HEK293 (cell line): ENCODE measurements around the gene PHKA2.

Source experiments
- CTCF ChIA-PET: fragments of 350-600 bp; formaldehyde crosslinking; extraction: SDS; loops from one replicate; lab custom pipeline; 2021; ENCODE audit warnings: antibody characterized with exemption; lab: Yijun Ruan, JAX
- POLR2A ChIA-PET: fragments of 300-600 bp; formaldehyde crosslinking; extraction: SDS; loops from one replicate; lab custom pipeline; 2020; ENCODE audit warnings: antibody characterized with exemption, inconsistent platforms; lab: Yijun Ruan, JAX
- H3K27ac ChIP-seq: fragments of 200-500 bp; sonication (Bioruptor generic); 2 replicates; pipeline ENCODE4 v1.5.1; 2014; ENCODE audit warnings: low read depth, low read length, control low read depth, inconsistent platforms; ENCODE audit errors: extremely low read depth
- H3K36me3 ChIP-seq, 2 experiments: fragments of 200-500 bp in 1 of 2; sonication (Bioruptor generic) in 1 of 2; 1 replicate in 1 of 2; 2 replicates in 1 of 2; pipeline ENCODE4 v1.5.1; 2014 to 2017; ENCODE audit warnings: inconsistent platforms in 2 of 2, low read length in 2 of 2; ENCODE audit not compliant: control insufficient read depth in 2 of 2, insufficient read depth in 1 of 2
- H3K4me1 ChIP-seq: fragments of 200-500 bp; sonication (Bioruptor generic); 2 replicates; pipeline ENCODE4 v1.5.1; 2014; ENCODE audit warnings: mild to moderate bottlenecking, low read length, inconsistent platforms; ENCODE audit not compliant: control insufficient read depth, insufficient read depth
- H3K4me3 ChIP-seq: 2 replicates; pipeline ENCODE4 v1.5.1; 2011; ENCODE audit warnings: low read depth, mild to moderate bottlenecking, control low read depth, low read length, moderate library complexity
- H3K9me3 ChIP-seq: fragments of 200-500 bp; sonication (Bioruptor generic); 2 replicates; pipeline ENCODE4 v1.5.1; 2014; ENCODE audit warnings: low read depth, low read length, inconsistent platforms; ENCODE audit not compliant: control insufficient read depth, insufficient read depth
- IKZF3 ChIP-seq: fragments of 450-650 bp; IDR thresholded peaks from 2 replicates; pipeline ENCODE4 v1.5.0; 2018; ENCODE audit warnings: missing biosample characterization, mild to moderate bottlenecking, missing genetic modification characterization, moderate library complexity
- KLF8 ChIP-seq: fragments of 450-650 bp; formaldehyde crosslinking; IDR thresholded peaks from 2 replicates; pipeline ENCODE4 v1.5.1; 2016; ENCODE audit warnings: missing biosample characterization, missing genetic modification characterization
- RBAK ChIP-seq: fragments of 450-650 bp; formaldehyde crosslinking; IDR thresholded peaks from 2 replicates; pipeline ENCODE4 v1.5.1; 2016; ENCODE audit warnings: missing biosample characterization, missing genetic modification characterization
- REPIN1 ChIP-seq: fragments of 450-650 bp; formaldehyde crosslinking; IDR thresholded peaks from 2 replicates; pipeline ENCODE4 v1.5.1; 2017; ENCODE audit warnings: missing biosample characterization, missing genetic modification characterization, low read depth
- SCRT1 ChIP-seq: fragments of 450-650 bp; formaldehyde crosslinking; IDR thresholded peaks from 2 replicates; pipeline ENCODE4 v1.5.1; 2016; ENCODE audit warnings: missing biosample characterization, missing genetic modification characterization, borderline replicate concordance
- SCRT2 ChIP-seq: fragments of 450-650 bp; formaldehyde crosslinking; IDR thresholded peaks from 2 replicates; pipeline ENCODE4 v1.5.1; 2016; ENCODE audit warnings: missing biosample characterization, missing genetic modification characterization
- SETDB1 ChIP-seq: IDR thresholded peaks from one replicate; pipeline ENCODE4 v1.6.1; 2017; ENCODE audit warnings: mild to moderate bottlenecking, low read length, moderate library complexity, mixed read lengths; ENCODE audit not compliant: insufficient read length
- ZBTB20 ChIP-seq: fragments of 450-650 bp; formaldehyde crosslinking; IDR thresholded peaks from 2 replicates; pipeline ENCODE4 v1.5.1; 2016; ENCODE audit warnings: missing biosample characterization, missing genetic modification characterization
- ZBTB7A ChIP-seq: fragments of 450-650 bp; formaldehyde crosslinking; IDR thresholded peaks from 2 replicates; pipeline ENCODE4 v1.5.1; 2016; ENCODE audit warnings: low read depth, missing biosample characterization, missing genetic modification characterization
- ZNF214 ChIP-seq: fragments of 450-650 bp; formaldehyde crosslinking; IDR thresholded peaks from 2 replicates; pipeline ENCODE4 v1.5.1; 2017; ENCODE audit warnings: missing biosample characterization, mild to moderate bottlenecking, missing genetic modification characterization, borderline replicate concordance
- ZNF24 ChIP-seq: fragments of 450-650 bp; formaldehyde crosslinking; IDR thresholded peaks from 2 replicates; pipeline ENCODE4 v1.5.1; 2016; ENCODE audit warnings: missing biosample characterization, missing genetic modification characterization
- ZNF473 ChIP-seq: fragments of 450-650 bp; formaldehyde crosslinking; IDR thresholded peaks from 2 replicates; pipeline ENCODE4 v1.5.1; 2017; ENCODE audit warnings: missing biosample characterization, missing genetic modification characterization
- ZNF555 ChIP-seq: fragments of 450-650 bp; formaldehyde crosslinking; conservative IDR thresholded peaks from 2 replicates; pipeline ENCODE4 v1.5.1; 2017; ENCODE audit warnings: missing biosample characterization, mild to moderate bottlenecking, missing genetic modification characterization, inconsistent platforms
- ZNF629 ChIP-seq: fragments of 450-650 bp; formaldehyde crosslinking; IDR thresholded peaks from 2 replicates; pipeline ENCODE4 v1.5.1; 2017; ENCODE audit warnings: missing biosample characterization, missing genetic modification characterization
- ZNF837 ChIP-seq: fragments of 450-650 bp; formaldehyde crosslinking; IDR thresholded peaks from 2 replicates; pipeline ENCODE4 v1.5.1; 2016; ENCODE audit warnings: missing biosample characterization, missing genetic modification characterization
- TF ChIP-seq, protein P1 (sequence below): fragments of 450-650 bp; formaldehyde crosslinking; IDR thresholded peaks from 2 replicates; pipeline ENCODE4 v1.5.0; 2017; ENCODE audit warnings: missing biosample characterization, missing genetic modification characterization, borderline replicate concordance
- TF ChIP-seq, protein P2 (sequence below): fragments of 450-650 bp; formaldehyde crosslinking; IDR thresholded peaks from 2 replicates; pipeline ENCODE4 v1.5.1; 2017; ENCODE audit warnings: missing biosample characterization, missing genetic modification characterization
- TF ChIP-seq, protein P3 (sequence below): IDR thresholded peaks from 2 replicates; pipeline ENCODE4 v1.6.1; 2011; ENCODE audit warnings: mild to moderate bottlenecking, low read depth, low read length, borderline replicate concordance
- TF ChIP-seq, protein P4 (sequence below): fragments of 450-650 bp; formaldehyde crosslinking; optimal IDR thresholded peaks from 2 replicates; pipeline ENCODE3; 2016; ENCODE audit warnings: missing biosample characterization, mild to moderate bottlenecking, missing genetic modification characterization
- TF ChIP-seq, protein P5 (sequence below): fragments of 450-650 bp; formaldehyde crosslinking; IDR thresholded peaks from 2 replicates; pipeline ENCODE4 v1.5.1; 2016; ENCODE audit warnings: missing biosample characterization, missing genetic modification characterization

PHKA2 gene

DNA sequence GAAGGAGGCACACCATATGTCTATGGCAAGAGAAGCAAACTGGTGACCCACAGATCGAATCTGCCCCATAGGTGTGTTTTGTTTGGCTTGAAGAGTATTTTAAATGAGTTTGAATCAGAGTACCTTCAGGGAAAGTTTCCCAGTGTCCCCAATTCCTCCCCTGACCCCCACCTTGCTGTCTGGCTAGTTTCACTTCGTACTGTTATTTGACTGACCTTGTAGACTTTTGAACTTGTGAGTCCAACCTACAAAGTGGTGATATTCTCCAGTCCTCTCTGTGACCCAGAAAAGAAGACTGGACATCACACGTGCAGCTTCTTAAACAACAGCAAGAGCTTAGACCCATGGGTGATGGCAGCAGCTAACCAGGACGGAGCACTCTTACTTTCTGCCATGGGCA, 39.4 kb downstream of the PHKA2 start:
- POLR2A ChIA-PET, result no interaction called here
- CTCF ChIA-PET, result no interaction called here
- no peaks in the 10 kb centered on the region for H3K4me1 ChIP-seq
- peaks cover 8 to 45% of the 10 kb centered on the region in 2 experiments for H3K36me3 ChIP-seq
- H3K4me3 ChIP-seq, result no peak overlapping the region
- H3K9me3 ChIP-seq, result no peaks in the 10 kb centered on the region
- no peak overlapping the region for H3K27ac ChIP-seq
- TF ChIP-seq, protein P1, sequence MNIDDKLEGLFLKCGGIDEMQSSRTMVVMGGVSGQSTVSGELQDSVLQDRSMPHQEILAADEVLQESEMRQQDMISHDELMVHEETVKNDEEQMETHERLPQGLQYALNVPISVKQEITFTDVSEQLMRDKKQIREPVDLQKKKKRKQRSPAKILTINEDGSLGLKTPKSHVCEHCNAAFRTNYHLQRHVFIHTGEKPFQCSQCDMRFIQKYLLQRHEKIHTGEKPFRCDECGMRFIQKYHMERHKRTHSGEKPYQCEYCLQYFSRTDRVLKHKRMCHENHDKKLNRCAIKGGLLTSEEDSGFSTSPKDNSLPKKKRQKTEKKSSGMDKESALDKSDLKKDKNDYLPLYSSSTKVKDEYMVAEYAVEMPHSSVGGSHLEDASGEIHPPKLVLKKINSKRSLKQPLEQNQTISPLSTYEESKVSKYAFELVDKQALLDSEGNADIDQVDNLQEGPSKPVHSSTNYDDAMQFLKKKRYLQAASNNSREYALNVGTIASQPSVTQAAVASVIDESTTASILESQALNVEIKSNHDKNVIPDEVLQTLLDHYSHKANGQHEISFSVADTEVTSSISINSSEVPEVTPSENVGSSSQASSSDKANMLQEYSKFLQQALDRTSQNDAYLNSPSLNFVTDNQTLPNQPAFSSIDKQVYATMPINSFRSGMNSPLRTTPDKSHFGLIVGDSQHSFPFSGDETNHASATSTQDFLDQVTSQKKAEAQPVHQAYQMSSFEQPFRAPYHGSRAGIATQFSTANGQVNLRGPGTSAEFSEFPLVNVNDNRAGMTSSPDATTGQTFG (tag by site-specific recombination), result no peak
- no peak for TF ChIP-seq ZBTB20 (tag by site-specific recombination)
- no peak for TF ChIP-seq ZNF629 (tag by site-specific recombination)
- no peak for TF ChIP-seq SCRT1 (tag by site-specific recombination)
- no peak for TF ChIP-seq REPIN1 (tag by site-specific recombination)
- TF ChIP-seq ZNF24 (tag by site-specific recombination), result no peak
- TF ChIP-seq, protein P2, sequence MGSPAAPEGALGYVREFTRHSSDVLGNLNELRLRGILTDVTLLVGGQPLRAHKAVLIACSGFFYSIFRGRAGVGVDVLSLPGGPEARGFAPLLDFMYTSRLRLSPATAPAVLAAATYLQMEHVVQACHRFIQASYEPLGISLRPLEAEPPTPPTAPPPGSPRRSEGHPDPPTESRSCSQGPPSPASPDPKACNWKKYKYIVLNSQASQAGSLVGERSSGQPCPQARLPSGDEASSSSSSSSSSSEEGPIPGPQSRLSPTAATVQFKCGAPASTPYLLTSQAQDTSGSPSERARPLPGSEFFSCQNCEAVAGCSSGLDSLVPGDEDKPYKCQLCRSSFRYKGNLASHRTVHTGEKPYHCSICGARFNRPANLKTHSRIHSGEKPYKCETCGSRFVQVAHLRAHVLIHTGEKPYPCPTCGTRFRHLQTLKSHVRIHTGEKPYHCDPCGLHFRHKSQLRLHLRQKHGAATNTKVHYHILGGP (tag by site-specific recombination), result no peak
- TF ChIP-seq SCRT2 (tag by site-specific recombination), result no peak
- TF ChIP-seq, protein P3, sequence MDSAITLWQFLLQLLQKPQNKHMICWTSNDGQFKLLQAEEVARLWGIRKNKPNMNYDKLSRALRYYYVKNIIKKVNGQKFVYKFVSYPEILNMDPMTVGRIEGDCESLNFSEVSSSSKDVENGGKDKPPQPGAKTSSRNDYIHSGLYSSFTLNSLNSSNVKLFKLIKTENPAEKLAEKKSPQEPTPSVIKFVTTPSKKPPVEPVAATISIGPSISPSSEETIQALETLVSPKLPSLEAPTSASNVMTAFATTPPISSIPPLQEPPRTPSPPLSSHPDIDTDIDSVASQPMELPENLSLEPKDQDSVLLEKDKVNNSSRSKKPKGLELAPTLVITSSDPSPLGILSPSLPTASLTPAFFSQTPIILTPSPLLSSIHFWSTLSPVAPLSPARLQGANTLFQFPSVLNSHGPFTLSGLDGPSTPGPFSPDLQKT, result no peak
- TF ChIP-seq ZNF214 (tag by site-specific recombination), result no peak
- TF ChIP-seq, protein P4, sequence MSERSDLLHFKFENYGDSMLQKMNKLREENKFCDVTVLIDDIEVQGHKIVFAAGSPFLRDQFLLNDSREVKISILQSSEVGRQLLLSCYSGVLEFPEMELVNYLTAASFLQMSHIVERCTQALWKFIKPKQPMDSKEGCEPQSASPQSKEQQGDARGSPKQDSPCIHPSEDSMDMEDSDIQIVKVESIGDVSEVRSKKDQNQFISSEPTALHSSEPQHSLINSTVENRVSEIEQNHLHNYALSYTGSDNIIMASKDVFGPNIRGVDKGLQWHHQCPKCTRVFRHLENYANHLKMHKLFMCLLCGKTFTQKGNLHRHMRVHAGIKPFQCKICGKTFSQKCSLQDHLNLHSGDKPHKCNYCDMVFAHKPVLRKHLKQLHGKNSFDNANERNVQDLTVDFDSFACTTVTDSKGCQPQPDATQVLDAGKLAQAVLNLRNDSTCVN (tag by site-specific recombination), result no peak
- TF ChIP-seq, protein P5, sequence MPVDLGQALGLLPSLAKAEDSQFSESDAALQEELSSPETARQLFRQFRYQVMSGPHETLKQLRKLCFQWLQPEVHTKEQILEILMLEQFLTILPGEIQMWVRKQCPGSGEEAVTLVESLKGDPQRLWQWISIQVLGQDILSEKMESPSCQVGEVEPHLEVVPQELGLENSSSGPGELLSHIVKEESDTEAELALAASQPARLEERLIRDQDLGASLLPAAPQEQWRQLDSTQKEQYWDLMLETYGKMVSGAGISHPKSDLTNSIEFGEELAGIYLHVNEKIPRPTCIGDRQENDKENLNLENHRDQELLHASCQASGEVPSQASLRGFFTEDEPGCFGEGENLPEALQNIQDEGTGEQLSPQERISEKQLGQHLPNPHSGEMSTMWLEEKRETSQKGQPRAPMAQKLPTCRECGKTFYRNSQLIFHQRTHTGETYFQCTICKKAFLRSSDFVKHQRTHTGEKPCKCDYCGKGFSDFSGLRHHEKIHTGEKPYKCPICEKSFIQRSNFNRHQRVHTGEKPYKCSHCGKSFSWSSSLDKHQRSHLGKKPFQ (tag by site-specific recombination), result no peak
- TF ChIP-seq RBAK (tag by site-specific recombination), result no peak
- TF ChIP-seq ZBTB7A (tag by site-specific recombination), result no peak
- no peak for TF ChIP-seq IKZF3 (tag by site-specific recombination)
- no peak for TF ChIP-seq ZNF837 (tag by site-specific recombination)
- no peak for TF ChIP-seq ZNF473 (tag by site-specific recombination)
- TF ChIP-seq KLF8 (tag by site-specific recombination), result no peak
- no peak for TF ChIP-seq ZNF555 (tag by site-specific recombination)
- no peak for TF ChIP-seq SETDB1
- TF ChIP-seq, all 188 proteins: peak for 0
